ENCODE results near the gene MAN1C1.

Gene MAN1C1

DNA sequence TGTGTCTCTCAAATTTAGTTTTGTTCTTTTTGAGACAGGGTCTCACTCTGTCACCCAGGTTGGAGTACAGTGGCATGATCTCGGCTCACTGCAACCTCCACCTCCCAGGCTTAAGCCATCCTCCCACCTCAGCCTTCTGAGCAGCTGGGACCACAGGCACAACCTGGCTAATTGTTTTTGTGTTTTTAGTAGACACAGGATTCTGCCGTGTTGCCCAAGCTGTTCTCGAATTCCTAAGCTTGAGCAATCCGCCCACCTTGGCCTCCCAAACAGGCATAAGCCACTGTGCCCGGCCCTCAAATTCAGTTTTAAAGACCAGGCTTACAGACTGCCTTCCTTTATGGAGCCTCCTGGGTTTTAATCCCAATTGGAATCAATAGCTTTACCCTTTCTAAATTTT is 99.7 kb downstream of the MAN1C1 start:
- Histone ChIP-seq H3K4me3 (ENCODE audit: low read length) (no peak overlapping the region), H2AFZ (ENCODE audit: low read depth, low read length) (no peak overlapping the region), H4K20me1 (ENCODE audit: insufficient read depth, low read length) (no peaks in the 10 kb centered on the region), H3K79me2 (ENCODE audit: low read length) (no peaks in the 10 kb centered on the region), H3K36me3 (replicated peaks; ENCODE audit: low read depth, low read length) (no peaks in the 10 kb centered on the region), H3K27me3 (ENCODE audit: low read depth, low read length) (no peaks in the 10 kb centered on the region; the same call in 1 of the 2 replicates), H3K4me2 (ENCODE audit: low read length) (no peak overlapping the region), H3K27ac (ENCODE audit: low read length) (no peak overlapping the region), H3K9me3 (ENCODE audit: insufficient read depth, low read length) (no peaks in the 10 kb centered on the region), H3K9ac (ENCODE audit: low read length) (no peak overlapping the region), H3K4me1 (ENCODE audit: low read length) (no peaks in the 10 kb centered on the region)
- no peak for TF ChIP-seq CTCF (IDR thresholded peaks at IDR 0.05; ENCODE audit: low read depth, low read length)
- TF ChIP-seq EZH2phosphoT487 (IDR thresholded peaks at IDR 0.05; ENCODE audit: low read depth) = no peak

- H3K27me3 ChIP-seq (ENCODE audit: low read depth, low read length) = peaks cover 3% of the 10 kb centered on the region; the same call in 1 of the 2 replicates
- no peak overlapping the region for H2AFZ ChIP-seq (ENCODE audit: low read depth, low read length)
- H4K20me1 ChIP-seq (ENCODE audit: insufficient read depth, low read length) = no peaks in the 10 kb centered on the region
- H3K9ac ChIP-seq (ENCODE audit: low read length) = no peak overlapping the region
- no peaks in the 10 kb centered on the region for H3K9me3 ChIP-seq (ENCODE audit: insufficient read depth, low read length)
- no peaks in the 10 kb centered on the region for H3K4me1 ChIP-seq (ENCODE audit: low read length)
- H3K4me3 ChIP-seq (ENCODE audit: low read length) = no peak overlapping the region
- H3K27ac ChIP-seq (ENCODE audit: low read length) = no peak overlapping the region
- H3K79me2 ChIP-seq (ENCODE audit: low read length) = no peaks in the 10 kb centered on the region
- no peaks in the 10 kb centered on the region for H3K36me3 ChIP-seq (replicated peaks; ENCODE audit: low read depth, low read length)
- no peak overlapping the region for H3K4me2 ChIP-seq (ENCODE audit: low read length)
- TF ChIP-seq CTCF (IDR thresholded peaks at IDR 0.05; ENCODE audit: low read depth, low read length) (no peak), EZH2phosphoT487 (IDR thresholded peaks at IDR 0.05; ENCODE audit: low read depth) (no peak)
Measured at GRCh38 chr1:25718732-25719131, 102.1 kb downstream of the MAN1C1 start.

GRCh38 chr1:25720624-25721023 is 104.0 kb downstream of the MAN1C1 start:
- Histone ChIP-seq H3K36me3 (replicated peaks; ENCODE audit: low read depth, low read length) (no peaks in the 10 kb centered on the region), H3K4me1 (ENCODE audit: low read length) (no peaks in the 10 kb centered on the region), H3K4me3 (ENCODE audit: low read length) (no peak overlapping the region), H3K27me3 (ENCODE audit: low read depth, low read length) (peaks cover 3% of the 10 kb centered on the region; the same call in 1 of the 2 replicates), H2AFZ (ENCODE audit: low read depth, low read length) (no peak overlapping the region), H3K4me2 (ENCODE audit: low read length) (no peak overlapping the region), H4K20me1 (ENCODE audit: insufficient read depth, low read length) (no peaks in the 10 kb centered on the region), H3K9ac (ENCODE audit: low read length) (no peak overlapping the region), H3K79me2 (ENCODE audit: low read length) (no peaks in the 10 kb centered on the region), H3K27ac (ENCODE audit: low read length) (no peak overlapping the region), H3K9me3 (ENCODE audit: insufficient read depth, low read length) (no peaks in the 10 kb centered on the region)
- no peak for TF ChIP-seq CTCF (IDR thresholded peaks at IDR 0.05; ENCODE audit: low read depth, low read length)
- no peak for TF ChIP-seq EZH2phosphoT487 (IDR thresholded peaks at IDR 0.05; ENCODE audit: low read depth)

DNA sequence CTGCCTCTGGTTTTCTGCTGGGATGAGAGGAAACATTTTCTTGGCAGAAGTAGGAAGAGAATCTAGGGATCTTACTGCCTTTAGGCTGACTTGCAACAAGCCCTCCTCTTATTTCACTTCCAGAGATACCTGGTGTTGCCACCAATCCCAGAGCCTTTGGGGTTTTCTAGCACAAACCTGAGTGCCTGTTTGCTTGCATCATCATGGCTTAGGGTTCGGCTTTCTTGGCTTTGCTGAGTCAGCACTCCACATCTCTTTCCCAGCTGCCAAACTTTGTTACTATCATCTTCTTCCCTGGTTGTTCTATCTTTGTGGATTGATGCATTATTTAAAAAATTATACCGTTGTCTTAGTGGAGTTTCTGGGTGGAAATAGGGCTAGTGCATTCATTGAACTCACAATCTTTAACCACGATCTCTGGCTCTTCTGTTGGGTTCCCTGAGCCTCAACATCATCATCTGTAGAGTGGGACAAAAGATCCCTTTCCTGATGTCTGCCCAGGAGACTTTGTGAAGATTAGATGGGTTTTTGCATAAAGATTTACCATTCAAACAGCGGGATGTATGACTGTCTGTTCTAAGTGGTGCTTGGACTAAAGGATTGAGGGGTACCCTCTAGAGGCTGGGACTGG is 106.8 kb downstream of the MAN1C1 start:
- H3K79me2 ChIP-seq (ENCODE audit: low read length) = no peaks in the 10 kb centered on the region
- no peak overlapping the region for H3K9ac ChIP-seq (ENCODE audit: low read length)
- no peaks in the 10 kb centered on the region for H3K4me1 ChIP-seq (ENCODE audit: low read length)
- H3K36me3 ChIP-seq (replicated peaks; ENCODE audit: low read depth, low read length) = no peaks in the 10 kb centered on the region
- peaks cover 3% of the 10 kb centered on the region; the same call in 1 of the 2 replicates for H3K27me3 ChIP-seq (ENCODE audit: low read depth, low read length)
- H3K4me2 ChIP-seq (ENCODE audit: low read length) = no peak overlapping the region
- H4K20me1 ChIP-seq (ENCODE audit: insufficient read depth, low read length) = no peaks in the 10 kb centered on the region
- no peak overlapping the region for H2AFZ ChIP-seq (ENCODE audit: low read depth, low read length)
- no peak overlapping the region for H3K27ac ChIP-seq (ENCODE audit: low read length)
- H3K9me3 ChIP-seq (ENCODE audit: insufficient read depth, low read length) = no peaks in the 10 kb centered on the region
- TF ChIP-seq CTCF (IDR thresholded peaks at IDR 0.05; ENCODE audit: low read depth, low read length) (no peak), EZH2phosphoT487 (IDR thresholded peaks at IDR 0.05; ENCODE audit: low read depth) (no peak)
- no peak overlapping the region for H3K4me3 ChIP-seq (ENCODE audit: low read length)

Measured in OCI-LY3 (cell line).